ENCODE measurements around the gene EP400.

GRCh38 chr12:132121283-132121682 lies 171.5 kb downstream of the EP400 start:
- TF ChIP-seq GATA2 (IDR thresholded peaks at IDR 0.05; ENCODE audit: low read depth, low read length) (no peak), GATA3 (IDR thresholded peaks at IDR 0.05; ENCODE audit: low read depth, low read length) (no peak)

Data from SH-SY5Y (cell line).